GM12891 (cell line): ENCODE data around the gene ADAMTS8.

ENCODE experiments used
- POLR2A ChIP-seq: IDR thresholded peaks from 2 replicates; pipeline ENCODE4 v1.6.1; 2011; ENCODE audit warnings: low read depth, low read length, control low read depth
- POLR2AphosphoS5 ChIP-seq: IDR thresholded peaks from 2 replicates; pipeline ENCODE4 v1.6.1; 2011; ENCODE audit warnings: low read depth, low read length, control low read depth
- TAF1 ChIP-seq: IDR thresholded peaks from 2 replicates; pipeline ENCODE4 v1.6.1; 2011; ENCODE audit warnings: low read depth, low read length, control low read depth

DNA sequence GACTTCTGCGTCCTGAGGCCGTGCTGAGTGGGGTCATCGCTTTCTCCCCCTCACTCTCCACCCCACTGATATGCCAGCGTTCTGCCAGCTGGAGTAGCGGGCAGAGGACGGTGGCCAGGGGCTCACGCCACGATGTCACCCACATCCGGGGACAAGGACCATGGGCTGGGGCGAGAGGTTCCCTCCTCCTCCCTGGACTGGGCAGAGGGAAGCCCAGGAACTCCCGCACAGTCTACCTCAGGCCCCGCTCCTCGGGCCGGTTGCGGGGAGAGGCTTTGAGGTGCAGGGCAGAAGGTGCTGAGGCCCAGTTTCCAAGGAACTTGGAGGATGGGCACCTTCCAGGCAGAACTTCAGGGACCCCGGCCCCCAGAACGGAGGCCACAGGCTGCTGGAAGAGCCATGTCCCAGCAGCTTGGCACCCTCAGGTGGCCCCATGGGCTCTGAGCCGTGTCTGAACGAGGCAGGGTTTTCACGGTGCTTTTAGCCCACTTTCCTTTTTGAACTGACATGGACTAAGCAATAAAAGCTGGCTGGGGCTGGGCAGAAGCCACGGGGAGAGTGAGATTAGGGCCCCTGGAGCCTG lies 45.5 kb upstream of the ADAMTS8 start:
- TF ChIP-seq POLR2A, result no peak
- TF ChIP-seq POLR2AphosphoS5, result no peak
- no peak for TF ChIP-seq TAF1
